Fibroblast of upper back skin (primary cell): ENCODE data around the gene ATXN7L1.
"Not testable (repeated sequence)": the region's sequence is repeated elsewhere in the genome, so short reads cannot be mapped to it uniquely, and the experiment has no call there.

Source experiments
- DNase-seq: peaks from one replicate; pipeline ENCODE4 v3.0.0-alpha.2; 2013

ATXN7L1 gene

DNA sequence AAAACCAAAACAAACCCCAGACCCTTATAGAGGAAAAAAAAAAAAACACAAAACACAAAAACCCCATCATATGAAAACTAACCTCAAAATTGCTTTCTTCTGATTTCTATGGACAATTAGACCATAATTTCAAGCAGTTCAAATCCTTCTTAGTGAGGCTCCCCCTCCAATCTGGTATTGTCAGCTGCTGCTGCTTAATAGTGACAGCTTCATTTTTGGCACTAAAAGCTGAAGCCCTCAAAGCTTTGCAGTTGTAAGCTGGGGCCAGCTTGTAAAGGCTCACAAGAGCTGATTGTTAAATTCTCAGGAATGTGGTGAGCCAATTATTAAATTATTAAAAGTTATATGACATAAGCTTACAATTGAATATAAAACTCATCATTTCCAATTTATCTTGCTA, 21.9 kb downstream of the ATXN7L1 start:
- DNase-seq: no peak

DNA sequence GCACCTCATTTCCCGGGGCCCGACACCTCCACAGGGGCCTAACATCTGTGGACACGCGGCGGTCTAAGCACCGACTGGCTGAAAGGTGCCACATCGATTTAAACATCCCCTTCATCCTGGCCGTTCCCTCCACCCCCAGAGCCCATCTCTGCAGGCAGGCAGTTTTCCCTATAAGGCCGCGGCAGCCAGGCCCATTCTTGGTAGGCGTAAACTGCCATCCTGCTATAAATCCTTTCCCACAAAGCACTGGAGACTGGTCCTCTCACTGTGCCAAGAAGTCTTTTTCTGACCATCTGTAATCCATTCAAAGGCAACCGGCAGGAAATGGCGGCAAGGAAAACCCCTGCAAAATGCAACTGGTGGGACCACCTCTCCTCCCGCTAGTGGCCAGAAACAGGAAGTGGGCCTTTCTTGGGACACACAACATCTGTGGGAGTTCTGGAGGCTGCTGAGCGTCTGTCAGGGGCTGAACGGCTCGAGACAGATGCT, 22.4 kb downstream of the ATXN7L1 start:
- peak; percentile 68 for DNase-seq

DNA sequence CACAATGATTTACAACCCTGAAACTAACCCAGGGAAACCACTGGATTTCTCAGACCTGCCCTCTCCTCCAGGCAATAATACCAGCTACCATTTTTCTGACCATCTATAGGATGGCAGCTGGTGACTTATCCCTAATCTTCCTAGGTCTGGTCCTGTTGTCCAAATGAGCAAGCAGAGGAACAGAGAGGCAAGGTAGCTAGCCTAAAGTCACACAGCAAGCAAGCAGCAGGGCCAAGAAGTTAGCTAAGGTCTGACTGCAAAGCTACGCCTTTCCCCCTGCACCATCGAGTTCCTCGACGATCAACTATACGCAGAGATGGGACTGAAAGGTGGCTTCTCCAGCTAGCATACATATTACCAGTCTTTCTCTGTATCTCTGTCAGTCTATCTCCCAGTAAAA, 25.3 kb downstream of the ATXN7L1 start:
- DNase-seq: no peak

DNA sequence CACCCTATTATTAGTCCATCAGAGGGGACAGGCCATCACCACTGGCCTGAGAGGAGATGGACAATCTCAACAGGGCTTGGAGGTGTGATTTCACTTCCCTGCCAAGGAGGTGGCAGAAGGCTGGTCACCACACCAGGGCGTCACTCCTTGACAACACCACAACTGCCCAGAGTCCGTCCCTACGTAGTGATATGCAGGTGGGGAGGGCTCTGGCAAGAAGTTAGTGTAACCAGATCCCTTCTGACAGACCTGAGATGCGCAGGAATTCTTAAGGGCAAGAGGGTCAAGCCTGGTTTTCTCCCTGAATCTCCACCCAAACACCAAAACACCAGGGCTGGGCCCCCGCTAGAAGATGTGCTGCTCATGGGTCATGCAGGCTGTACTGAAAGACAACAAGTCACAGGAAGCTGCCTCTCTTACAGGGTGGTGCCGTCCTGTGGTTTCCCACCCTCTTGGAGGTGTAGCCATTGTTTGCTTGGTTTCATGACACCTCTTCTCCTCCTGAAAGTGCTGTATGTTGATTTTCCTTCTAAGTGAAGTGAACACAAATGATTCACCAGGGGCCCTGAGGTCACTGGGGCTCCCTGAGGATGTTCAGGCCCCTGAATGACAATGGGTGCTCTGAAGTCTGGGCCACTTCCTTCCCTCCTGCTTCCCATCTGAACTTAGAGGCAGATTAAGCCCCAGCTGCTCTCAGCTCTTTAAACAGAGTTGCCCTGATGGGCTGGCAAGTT, 27.1 kb downstream of the ATXN7L1 start:
- DNase-seq: no peak

DNA sequence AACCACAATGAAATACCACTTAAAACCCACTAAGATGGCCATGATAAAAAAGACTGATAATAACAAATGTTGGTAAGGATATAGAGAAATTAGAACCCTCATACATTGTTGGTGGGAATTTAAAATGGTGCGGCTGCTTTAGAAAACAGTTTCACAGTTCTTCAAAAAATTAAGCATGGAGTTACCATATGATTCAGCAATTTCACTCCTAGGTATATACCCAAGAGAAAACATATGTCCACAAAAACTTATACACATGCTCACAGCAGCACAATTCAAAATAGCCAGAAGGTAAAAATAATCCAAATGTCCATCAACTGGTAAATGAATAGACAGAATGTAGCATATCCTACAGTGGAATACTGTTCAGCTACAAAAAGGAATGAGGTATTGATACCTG, 30.0 kb downstream of the ATXN7L1 start:
- no peak for DNase-seq

DNA sequence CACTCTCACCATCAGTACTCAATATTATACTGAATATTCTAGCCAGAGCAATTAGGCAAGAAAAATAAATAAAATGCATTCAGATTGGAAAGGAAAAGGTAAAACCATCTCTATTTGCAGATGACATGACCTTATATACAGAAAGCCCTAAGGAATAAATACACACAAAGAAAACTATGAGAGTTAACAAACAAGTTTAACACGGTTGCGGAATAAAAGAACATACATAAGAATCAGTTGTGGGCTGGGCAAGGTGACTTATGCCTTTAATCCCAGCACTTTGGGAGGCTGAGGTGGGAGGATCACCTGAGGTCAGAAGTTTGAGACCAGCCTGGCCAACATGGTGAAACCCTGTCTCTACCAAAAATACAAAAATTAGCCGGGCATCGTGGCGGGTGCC, 31.7 kb downstream of the ATXN7L1 start:
- not testable (repeated sequence) for DNase-seq

DNA sequence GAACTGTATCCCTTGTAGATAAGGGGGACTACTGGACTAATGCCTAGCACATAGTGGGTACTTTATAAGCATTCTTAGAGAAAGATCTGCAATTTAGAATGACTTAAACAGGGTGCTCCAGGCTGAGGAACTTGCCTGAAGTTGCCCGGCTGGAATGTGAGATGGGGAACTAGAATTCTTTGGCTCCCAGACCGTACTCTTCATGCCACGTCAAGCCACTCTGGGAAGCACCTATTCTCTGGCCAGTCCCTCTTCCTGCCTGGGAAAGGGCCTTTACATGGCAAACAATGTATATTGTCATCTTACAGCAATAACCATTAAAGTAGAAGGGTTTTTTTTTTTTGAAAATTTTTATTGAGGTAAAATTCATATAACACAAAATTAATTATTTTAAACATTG, 34.5 kb downstream of the ATXN7L1 start:
- DNase-seq: no peak

DNA sequence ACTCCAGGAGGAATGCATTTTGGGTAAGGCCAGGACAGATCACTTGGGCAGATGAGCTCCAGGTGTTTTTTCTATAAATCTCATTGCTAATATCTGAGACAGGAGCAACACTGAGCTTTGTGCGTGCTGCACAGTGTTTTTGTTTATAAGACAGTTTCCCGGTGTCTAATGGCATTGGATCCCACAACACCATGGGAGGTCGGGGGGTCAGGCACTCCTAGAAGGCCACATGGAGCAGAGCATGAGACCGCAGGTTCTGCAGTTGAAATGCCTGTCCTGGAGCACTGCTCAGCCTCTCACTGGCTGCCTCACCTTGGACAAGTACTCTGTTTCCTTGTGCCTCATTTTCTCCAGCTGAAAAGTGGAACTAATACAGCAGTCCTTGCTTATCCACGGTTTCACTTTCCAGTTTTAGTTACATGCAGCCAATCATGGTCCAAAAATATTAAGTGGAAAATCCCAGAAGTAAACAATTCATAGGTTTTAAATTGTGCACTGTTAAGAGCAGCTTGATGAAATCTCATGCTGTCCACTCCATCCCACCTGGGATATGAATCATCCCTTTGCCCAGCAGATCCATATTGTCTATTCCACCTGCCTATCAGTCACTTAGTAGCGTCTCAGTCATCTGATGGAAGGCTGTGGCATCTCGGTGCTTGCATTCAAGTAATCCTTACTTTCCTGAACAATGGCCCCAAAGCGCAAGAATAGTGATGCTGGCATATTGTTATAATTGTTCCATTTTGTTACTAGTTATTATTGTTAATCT, 35.2 kb downstream of the ATXN7L1 start:
- no peak for DNase-seq

DNA sequence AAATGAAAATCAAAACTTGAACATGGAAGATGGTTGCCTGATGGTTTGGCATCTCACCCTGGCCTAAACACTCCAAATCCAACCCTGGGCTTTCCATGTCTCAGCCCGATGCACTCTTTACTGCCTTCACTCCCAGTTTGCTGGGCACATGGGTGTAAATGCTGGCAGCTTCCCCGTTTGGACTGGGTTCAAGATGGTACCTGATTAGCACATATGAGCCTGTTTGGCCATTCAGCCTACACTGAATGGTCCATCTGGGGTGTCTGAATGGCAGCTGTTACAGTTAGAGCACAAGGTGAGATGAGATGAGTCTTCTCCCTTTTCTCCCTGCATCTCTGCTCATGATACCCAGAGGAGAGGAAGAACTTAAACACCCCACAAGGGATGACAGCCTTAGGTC, 37.1 kb downstream of the ATXN7L1 start:
- no peak for DNase-seq

DNA sequence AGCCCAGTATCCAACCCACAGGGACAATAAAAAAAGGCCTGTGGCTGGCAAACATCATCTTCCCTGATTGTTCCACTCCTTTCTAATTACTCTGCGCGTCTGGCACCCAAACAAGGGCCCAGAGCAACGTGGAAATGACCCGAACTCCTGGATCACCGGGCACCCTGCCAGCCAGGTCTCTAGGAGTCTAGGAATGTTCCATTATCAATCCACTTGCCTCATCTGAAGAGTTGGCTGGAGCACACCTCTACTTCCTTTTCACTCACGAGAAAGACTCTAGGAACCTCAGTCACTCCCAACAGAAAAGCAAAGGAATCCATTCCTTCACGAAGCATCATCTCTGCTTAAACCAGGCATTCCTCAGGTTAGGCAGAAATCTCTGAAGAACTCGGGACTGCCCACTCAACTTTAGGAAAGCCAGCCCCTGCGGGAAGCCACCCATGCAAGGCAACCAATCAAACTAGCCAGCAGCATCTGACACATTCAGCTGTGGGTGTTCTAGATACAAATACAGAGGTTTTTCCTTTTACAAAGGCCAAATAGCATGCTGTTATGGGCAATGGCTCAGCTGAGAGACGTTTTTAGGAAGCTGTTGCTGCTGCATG, 37.7 kb downstream of the ATXN7L1 start:
- peak; percentile 37 for DNase-seq

DNA sequence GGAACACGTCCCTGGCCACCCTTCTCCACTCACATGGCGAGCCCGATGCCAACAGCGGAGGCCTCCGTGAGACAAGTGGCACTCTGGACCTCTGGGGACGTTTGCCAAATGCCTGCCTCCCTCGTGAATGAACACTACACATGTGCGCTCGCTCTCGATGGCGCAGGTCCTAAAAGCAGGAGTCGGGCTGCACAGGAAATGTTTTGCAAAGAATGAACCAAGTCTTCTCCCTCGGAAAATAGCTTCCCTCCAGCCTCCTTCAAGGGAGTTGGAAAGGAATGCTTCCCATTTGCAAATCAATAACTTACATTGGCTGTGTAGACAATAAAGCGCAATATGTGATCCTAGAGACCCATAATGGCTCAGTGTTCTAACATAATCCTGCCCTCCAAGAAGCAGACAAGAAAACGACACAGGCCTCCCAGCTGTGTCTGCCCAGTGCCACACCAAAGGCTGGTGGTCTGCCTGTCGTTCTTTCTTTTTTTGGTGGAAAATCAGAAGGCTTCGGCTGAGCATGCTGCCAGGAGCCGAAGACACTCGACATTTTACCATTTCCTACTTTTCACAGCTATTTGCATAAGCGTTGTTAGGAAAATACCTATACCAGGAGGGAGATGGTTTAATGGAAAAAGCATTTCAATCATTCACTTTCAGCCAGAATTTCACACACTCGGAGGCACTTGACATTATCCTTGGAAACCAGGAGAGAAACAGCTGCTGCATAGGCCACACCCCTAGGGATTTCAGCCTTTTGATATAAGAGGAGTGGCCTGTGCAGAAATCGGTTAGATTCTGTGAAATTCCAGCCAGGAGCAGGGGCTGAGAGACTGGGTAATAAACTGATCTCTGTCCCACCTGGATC, 38.4 kb downstream of the ATXN7L1 start:
- peak; percentile 16 for DNase-seq

DNA sequence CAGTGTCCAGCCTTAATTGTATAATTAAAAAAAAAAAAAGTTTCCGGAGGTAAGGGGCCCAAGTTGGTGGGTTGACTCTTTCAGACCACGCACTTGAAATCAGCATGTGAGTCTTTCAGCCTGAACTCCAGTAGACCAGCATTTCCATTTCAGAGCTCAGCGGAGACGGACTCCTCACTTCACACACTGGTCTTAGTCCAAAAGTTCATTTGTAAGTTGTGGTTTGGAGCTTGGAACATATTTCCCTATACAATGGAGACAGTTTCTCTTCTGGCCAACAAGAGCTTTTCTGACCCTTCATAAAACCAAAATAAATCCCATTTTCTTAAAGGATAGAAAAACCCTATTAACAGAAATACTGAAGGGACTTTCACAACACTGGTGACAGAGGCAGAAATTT, 41.0 kb downstream of the ATXN7L1 start:
- no peak for DNase-seq

DNA sequence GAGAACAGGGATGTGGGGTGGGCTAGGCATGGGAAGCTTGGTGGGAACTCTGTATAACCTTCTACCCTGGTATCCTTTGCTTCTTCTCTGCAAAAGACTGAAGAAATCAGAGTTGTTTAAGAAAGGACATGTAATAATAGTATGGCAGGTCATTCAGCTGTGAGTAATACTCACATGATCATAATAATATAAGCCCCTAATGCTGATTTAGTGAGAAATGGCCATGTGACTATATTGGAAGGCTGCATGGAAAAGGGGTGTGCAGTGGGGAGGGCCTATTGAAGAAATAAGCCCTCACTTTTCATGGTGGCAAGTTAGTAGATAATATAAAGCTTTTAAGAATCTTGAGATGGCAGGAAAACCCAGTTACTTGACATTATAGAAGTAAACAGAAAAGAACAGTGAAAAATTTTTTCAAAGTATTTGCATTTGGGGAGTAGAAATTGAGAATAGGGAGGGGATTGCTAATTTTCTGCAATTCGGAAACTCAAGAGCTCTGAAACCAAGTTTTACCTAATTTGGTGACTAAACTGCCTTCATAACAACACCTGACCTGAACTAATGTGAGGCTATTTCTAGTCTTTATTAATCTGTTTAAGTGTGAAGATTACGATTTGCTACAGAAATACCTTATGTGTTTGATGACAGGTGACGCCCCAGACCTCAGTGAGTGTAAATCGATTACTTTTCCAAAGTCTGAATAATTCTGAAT, 44.4 kb downstream of the ATXN7L1 start:
- DNase-seq: no peak

DNA sequence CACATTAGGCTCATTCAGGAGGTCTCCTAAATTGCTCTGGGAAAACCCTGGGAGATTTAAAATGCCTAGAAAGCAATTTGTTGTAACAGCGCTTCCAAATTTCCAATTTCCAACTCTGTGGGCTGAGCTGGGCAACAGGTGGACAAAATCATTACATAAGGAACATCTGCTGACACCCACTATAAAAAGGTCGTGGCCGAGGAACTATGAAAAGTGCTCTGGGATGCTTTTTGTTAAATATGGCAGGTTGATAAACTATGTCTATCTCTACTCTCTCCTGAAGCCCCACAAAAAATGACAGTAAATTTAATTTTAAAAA, 45.1 kb downstream of the ATXN7L1 start:
- no peak for DNase-seq

DNA sequence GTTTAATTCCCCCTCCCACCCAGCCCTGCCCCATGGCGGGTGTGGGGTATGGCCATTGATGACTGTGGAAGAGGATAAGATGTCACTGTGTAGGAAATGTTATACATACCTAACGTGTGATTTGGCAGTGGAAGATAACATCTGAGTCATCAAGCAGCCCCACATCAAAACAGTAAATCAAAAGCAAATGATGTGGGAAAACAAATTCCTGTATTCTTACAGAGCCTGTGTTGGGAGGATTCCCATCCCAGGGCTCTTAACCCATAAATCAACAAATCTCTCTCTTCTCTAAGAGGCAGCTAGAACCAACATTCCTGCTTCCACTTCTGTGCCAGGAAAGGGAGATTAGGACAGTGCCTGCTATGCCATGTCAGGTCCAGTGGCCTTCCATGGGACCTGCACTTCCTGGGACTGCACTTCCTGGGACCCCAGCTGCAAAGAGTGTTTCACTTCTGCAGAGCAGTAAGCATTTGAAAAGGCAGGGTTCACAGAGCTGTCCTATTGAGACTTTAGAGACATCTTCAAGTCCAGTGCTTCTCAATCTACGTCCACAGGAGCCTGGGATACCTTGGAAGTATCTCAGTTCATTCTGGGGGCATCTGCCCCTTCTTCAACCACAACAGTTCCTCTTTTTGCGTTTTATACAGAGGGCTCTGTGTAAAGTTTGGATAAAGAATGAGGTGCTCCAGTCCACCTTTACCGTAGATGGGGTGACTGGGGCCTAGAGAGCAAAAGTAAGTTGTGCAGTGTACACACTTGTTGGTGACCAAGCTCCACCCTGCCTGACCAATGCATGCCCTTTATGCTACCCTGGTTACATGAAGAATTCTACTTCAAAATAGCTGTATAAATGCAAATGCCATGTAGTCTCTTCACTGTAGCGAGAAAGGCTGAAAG, 45.7 kb downstream of the ATXN7L1 start:
- peak; percentile 98 for DNase-seq

DNA sequence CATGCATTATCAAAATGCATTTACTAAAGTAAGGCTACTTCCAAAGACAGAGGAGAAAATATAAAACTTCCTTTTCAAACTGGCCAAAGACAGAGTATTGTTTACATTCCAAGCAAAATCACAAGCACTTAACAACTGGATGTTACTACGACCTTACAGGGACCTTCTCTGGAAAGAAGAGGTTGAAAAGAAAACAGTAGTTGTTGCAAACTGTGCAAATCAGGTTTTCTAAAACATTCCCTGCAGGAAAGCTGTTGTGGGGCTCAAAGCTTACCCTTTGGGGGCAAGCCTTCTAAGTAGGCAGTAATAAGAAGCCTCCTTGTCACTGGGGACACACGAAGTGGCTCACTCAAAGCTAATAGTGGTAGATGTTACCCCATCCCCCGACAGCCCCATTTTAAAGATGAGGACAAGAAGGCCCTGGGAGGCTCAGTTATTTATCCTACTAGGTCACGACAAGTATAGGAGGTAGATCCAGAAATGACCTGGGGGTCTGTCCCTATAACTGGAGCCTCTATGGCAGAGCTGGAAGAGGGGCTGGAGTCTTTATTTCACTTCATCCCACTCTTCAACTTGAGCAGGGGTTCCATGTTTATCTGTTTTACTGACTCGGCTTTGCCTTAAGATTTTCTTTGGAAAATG, 46.6 kb downstream of the ATXN7L1 start:
- no peak for DNase-seq

DNA sequence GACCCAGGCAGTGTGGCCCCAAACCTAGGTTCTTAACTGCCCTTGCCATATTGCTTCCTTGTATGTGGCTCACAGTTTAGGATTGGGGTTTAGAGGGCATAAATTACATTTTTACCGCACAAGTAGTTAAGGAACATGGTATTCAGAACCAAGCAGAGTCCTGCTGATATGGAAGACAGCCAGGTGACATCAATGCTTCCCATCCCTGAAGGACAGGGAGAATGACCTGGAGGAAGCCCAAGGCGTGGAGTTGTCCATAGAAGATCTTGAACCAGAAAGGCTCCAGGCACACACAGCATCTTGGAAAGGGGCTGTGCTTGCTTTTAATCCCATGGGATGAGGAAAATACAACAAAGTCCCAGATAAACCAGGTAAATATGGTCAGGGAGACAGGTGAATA, 48.3 kb downstream of the ATXN7L1 start:
- no peak for DNase-seq

DNA sequence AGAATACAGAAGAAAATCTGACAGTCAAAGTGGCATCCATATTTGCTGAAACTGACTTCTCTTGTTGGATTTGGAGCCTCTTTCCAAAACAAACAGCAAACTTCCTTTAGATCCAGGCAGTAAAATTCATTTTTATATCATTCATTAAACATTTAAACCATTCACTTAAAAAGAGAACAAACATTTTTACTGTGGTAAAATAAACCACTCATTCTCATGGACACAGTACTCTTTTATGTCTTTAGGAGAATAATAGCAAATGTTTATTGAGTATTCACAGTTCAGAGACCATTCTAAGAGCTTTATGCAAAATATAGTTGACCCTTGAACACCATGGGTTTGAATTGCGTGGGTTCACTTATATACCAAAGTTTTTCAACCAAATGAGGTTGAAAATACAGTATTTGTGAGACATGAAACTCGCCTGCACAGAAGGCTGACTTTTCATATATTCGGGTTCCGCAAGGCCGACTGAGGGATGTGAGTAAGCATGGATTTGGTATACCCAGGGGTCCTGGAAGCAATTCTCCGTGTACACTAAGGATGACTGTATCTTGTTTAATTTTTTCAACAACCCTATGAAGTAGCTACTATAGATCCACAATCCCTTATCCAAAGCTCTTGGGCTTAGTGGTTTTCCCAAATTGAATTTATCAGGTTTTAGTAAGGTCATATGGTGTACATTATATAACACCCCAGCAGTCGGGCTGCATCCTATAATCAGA, 49.1 kb downstream of the ATXN7L1 start:
- peak; percentile 60 for DNase-seq

DNA sequence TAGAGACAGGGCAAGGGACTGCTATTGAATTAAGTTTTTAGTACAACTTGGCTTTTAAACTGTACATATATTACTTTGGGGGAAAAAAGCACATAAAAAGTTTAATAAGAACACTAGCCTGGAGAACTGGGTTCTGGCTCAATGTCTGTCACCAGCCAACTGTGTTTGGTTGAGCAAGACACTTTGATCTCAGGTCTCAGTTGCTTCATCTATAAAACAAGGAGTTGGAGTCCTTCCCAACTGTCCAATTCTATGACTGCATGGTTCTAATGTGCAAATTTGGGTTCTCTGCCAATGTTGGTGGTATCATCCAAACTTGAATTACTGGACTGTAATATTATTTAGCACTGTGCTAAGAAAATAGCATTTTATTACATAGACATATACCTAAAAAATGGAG, 50.3 kb downstream of the ATXN7L1 start:
- peak; percentile 35 for DNase-seq

DNA sequence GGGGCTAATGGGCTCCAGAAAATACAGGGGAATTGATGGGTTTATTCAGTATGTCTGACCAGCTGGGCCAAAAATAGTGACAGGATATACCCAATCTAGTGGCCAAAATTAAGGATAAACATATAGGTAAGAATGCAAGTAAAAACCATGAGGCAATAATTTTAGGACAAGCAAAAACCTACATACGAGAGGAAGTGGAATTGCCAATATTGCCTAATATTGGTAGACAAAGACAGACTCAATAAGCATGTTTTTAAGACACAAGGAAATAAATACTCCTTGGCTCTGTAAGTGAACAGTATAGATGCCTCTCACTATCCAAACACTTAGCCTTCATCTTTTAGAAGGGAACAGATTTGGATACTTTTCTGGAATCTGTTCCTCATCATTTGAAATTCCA, 51.0 kb downstream of the ATXN7L1 start:
- no peak for DNase-seq
